ENCODE results near the gene RASL12. TPM values are rescaled to one million over a fixed set of nuclear protein-coding genes. Genes with fewer than 3 reads are reported as not detected.

RASL12 gene
- polyA plus RNA-seq, 1 experiment, result 11.4 TPM

GRCh38 chr15:65071381-65071811, 3.6 kb upstream of the RASL12 start:
- Histone ChIP-seq H3K27ac (ENCODE audit: low read depth, low read length) (peak overlapping the region; percentile 11), H3K9me3 (ENCODE audit: control insufficient read depth, insufficient read depth, low read length) (no peaks in the 10 kb centered on the region), H3K27me3 (ENCODE audit: control insufficient read depth, insufficient read depth, low read length) (peaks cover 3% of the 10 kb centered on the region), H3K4me3 (ENCODE audit: low read depth, low read length) (no peak overlapping the region)
- POLR2A ChIA-PET, result no interaction called here
- CTCF ChIA-PET, result no interaction called here
- DNase-seq (ENCODE audit: low read depth, low spot score), result no peak
- no peak for TF ChIP-seq CTCF (IDR thresholded peaks at IDR 0.05; ENCODE audit: low read depth, low read length)

GRCh38 chr15:65069779-65070546, 2.2 kb upstream of the RASL12 start:
- ChIA-PET CTCF (interaction anchor here (0.5 to 4.1 kb wide), 11 partner anchors 8 to 130 kb away, joined by 3 to 27 read pairs (median 4); no protein-coding TSS in a partner anchor), POLR2A (interaction anchor here (0.6 to 2.9 kb wide), 14 partner anchors 9 to 235 kb away, joined by 3 to 32 read pairs (median 7); partner anchors contain the start of genes RNU5B-1, SLC51B and SPG21)
- TF ChIP-seq CTCF (IDR thresholded peaks at IDR 0.05; ENCODE audit: low read depth, low read length), result no peak
- Histone ChIP-seq H3K27me3 (ENCODE audit: control insufficient read depth, insufficient read depth, low read length) (peaks cover 7% of the 10 kb centered on the region), H3K9me3 (ENCODE audit: control insufficient read depth, insufficient read depth, low read length) (no peaks in the 10 kb centered on the region), H3K4me3 (ENCODE audit: low read depth, low read length) (no peak overlapping the region), H3K27ac (ENCODE audit: low read depth, low read length) (peak overlapping the region; percentile 90)
- DNase-seq (ENCODE audit: low read depth, low spot score), result no peak

- DNase-seq (ENCODE audit: low read depth, low spot score), result peak; percentile 99
- Histone ChIP-seq H3K27me3 (ENCODE audit: control insufficient read depth, insufficient read depth, low read length) (peaks cover 9% of the 10 kb centered on the region), H3K9me3 (ENCODE audit: control insufficient read depth, insufficient read depth, low read length) (no peaks in the 10 kb centered on the region), H3K27ac (ENCODE audit: low read depth, low read length) (peak overlapping the region; percentile 91), H3K4me3 (ENCODE audit: low read depth, low read length) (no peak overlapping the region)
- ChIA-PET POLR2A (interaction anchor here (0.6 to 2.9 kb wide), 16 partner anchors 10 to 822 kb away, joined by 3 to 32 read pairs (median 6); partner anchors contain the start of genes RNU5B-1, SLC51B and SPG21), CTCF (interaction anchor here (0.6 to 4.1 kb wide), 10 partner anchors 9 to 35 kb away, joined by 3 to 27 read pairs (median 4); no protein-coding TSS in a partner anchor)
- no peak for TF ChIP-seq CTCF (IDR thresholded peaks at IDR 0.05; ENCODE audit: low read depth, low read length)
These were observed 1.4 kb upstream of the RASL12 start for GRCh38 chr15:65069179-65069578.

GRCh38 chr15:65068403-65068788, 605 bp upstream of the RASL12 start:
- DNase-seq (ENCODE audit: low read depth, low spot score), result no peak
- no peak for TF ChIP-seq CTCF (IDR thresholded peaks at IDR 0.05; ENCODE audit: low read depth, low read length)
- Histone ChIP-seq H3K27me3 (ENCODE audit: control insufficient read depth, insufficient read depth, low read length) (peaks cover 9% of the 10 kb centered on the region), H3K9me3 (ENCODE audit: control insufficient read depth, insufficient read depth, low read length) (no peaks in the 10 kb centered on the region), H3K27ac (ENCODE audit: low read depth, low read length) (peak overlapping the region; percentile 91), H3K4me3 (ENCODE audit: low read depth, low read length) (peak overlapping the region; percentile 53; the same call in 1 of the 2 replicates)
- POLR2A ChIA-PET, result interaction anchor here (0.5 to 2.9 kb wide), 9 partner anchors 9 to 237 kb away, joined by 3 to 32 read pairs (median 9); partner anchors contain the start of genes RNU5B-1 and SLC51B
- CTCF ChIA-PET, result interaction anchor here (1.0 to 4.1 kb wide), 5 partner anchors 10 to 33 kb away, joined by 3 to 27 read pairs (median 13); no protein-coding TSS in a partner anchor

- TF ChIP-seq CTCF (IDR thresholded peaks at IDR 0.05; ENCODE audit: low read depth, low read length), result no peak
These were observed 510 bp downstream of the RASL12 start for GRCh38 chr15:65067317-65067644.

More at GRCh38 chr15:65067317-65067644, 510 bp downstream of the RASL12 start:
- Histone ChIP-seq H3K27me3 (ENCODE audit: control insufficient read depth, insufficient read depth, low read length) (peaks cover 9% of the 10 kb centered on the region), H3K4me3 (ENCODE audit: low read depth, low read length) (peak overlapping the region; percentile 53), H3K9me3 (ENCODE audit: control insufficient read depth, insufficient read depth, low read length) (no peaks in the 10 kb centered on the region), H3K27ac (ENCODE audit: low read depth, low read length) (no peak overlapping the region)
- DNase-seq (ENCODE audit: low read depth, low spot score), result no peak
- ChIA-PET POLR2A (interaction anchor here (0.6 to 2.9 kb wide), 2 partner anchors 13 to 15 kb away, joined by 8 to 16 read pairs; no protein-coding TSS in a partner anchor), CTCF (interaction anchor here (1.3 to 4.1 kb wide), 4 partner anchors 12 to 33 kb away, joined by 4 to 27 read pairs (median 12); no protein-coding TSS in a partner anchor)
